KMS-11 (cell line): ENCODE measurements around the gene ITGAL.

Source experiments
- H2AFZ ChIP-seq: fragments of 200-600 bp; sonication (generic); 2 replicates; pipeline ENCODE4 v1.6.1; 2016; ENCODE audit warnings: antibody characterized with exemption, mixed run types, low read depth
- H3K27ac ChIP-seq: fragments of 200-600 bp; sonication (generic); 2 replicates; pipeline ENCODE4 v1.6.1; 2016; ENCODE audit warnings: mild to moderate bottlenecking, mixed run types
- H3K27me3 ChIP-seq: fragments of 200-600 bp; sonication (generic); 2 replicates; pipeline ENCODE4 v1.6.1; 2017; ENCODE audit warnings: mild to moderate bottlenecking, low read depth, mixed run types, moderate library complexity; ENCODE audit not compliant: insufficient read depth
- H3K36me3 ChIP-seq: fragments of 200-600 bp; sonication (generic); 2 replicates; pipeline ENCODE4 v1.6.1; 2017; ENCODE audit warnings: mild to moderate bottlenecking, mixed run types; ENCODE audit not compliant: insufficient read depth
- H3K4me1 ChIP-seq: fragments of 200-600 bp; sonication (generic); 2 replicates; pipeline ENCODE4 v1.6.1; 2016; ENCODE audit warnings: mild to moderate bottlenecking, low read depth, mixed run types; ENCODE audit not compliant: poor library complexity, severe bottlenecking
- H3K4me2 ChIP-seq: fragments of 200-600 bp; sonication (generic); 2 replicates; pipeline ENCODE4 v1.7.0; 2016; ENCODE audit warnings: mild to moderate bottlenecking, mixed run types
- H3K4me3 ChIP-seq: fragments of 200-600 bp; sonication (generic); IDR thresholded peaks from 2 replicates; pipeline ENCODE4 v1.6.1; 2017; ENCODE audit warnings: low read depth, low read length, mixed read lengths; ENCODE audit not compliant: insufficient read depth
- H3K79me2 ChIP-seq: fragments of 200-600 bp; sonication (generic); 2 replicates; pipeline ENCODE4 v1.6.1; 2016; ENCODE audit warnings: low read depth, mixed run types; ENCODE audit not compliant: insufficient read depth
- H3K9ac ChIP-seq: fragments of 200-600 bp; sonication (generic); 2 replicates; pipeline ENCODE4 v1.6.1; 2016; ENCODE audit warnings: mild to moderate bottlenecking, mixed run types
- H4K20me1 ChIP-seq: fragments of 200-600 bp; sonication (generic); 2 replicates; pipeline ENCODE4 v1.6.1; 2016; ENCODE audit warnings: mild to moderate bottlenecking, mixed run types; ENCODE audit not compliant: insufficient read depth
- CTCF ChIP-seq: fragments of 200-600 bp; sonication (generic); conservative IDR thresholded peaks from 2 replicates; pipeline ENCODE4 v1.6.1; 2017; ENCODE audit warnings: low read depth, mild to moderate bottlenecking, antibody characterized with exemption, low read length, moderate library complexity, mixed read lengths

ITGAL gene

GRCh38 chr16:30478766-30479478 is 6.4 kb downstream of the ITGAL start:
- Histone ChIP-seq H2AFZ (no peak overlapping the region), H3K9ac (no peak overlapping the region), H3K27ac (no peak overlapping the region), H3K27me3 (no peaks in the 10 kb centered on the region), H3K4me1 (no peaks in the 10 kb centered on the region), H3K36me3 (no peaks in the 10 kb centered on the region), H3K4me3 (no peak overlapping the region), H3K4me2 (no peak overlapping the region), H3K79me2 (no peaks in the 10 kb centered on the region), H4K20me1 (no peaks in the 10 kb centered on the region)
- no peak for TF ChIP-seq CTCF

- H3K27me3 ChIP-seq, result no peaks in the 10 kb centered on the region
- H3K36me3 ChIP-seq, result no peaks in the 10 kb centered on the region
- H3K4me2 ChIP-seq, result no peak overlapping the region
- no peaks in the 10 kb centered on the region for H3K79me2 ChIP-seq
- no peak overlapping the region for H3K27ac ChIP-seq
- H3K4me1 ChIP-seq, result no peaks in the 10 kb centered on the region
- no peak overlapping the region for H2AFZ ChIP-seq
- H3K9ac ChIP-seq, result no peak overlapping the region
- no peak overlapping the region for H3K4me3 ChIP-seq
- no peaks in the 10 kb centered on the region for H4K20me1 ChIP-seq
- TF ChIP-seq CTCF, result no peak
Measured at GRCh38 chr16:30481381-30481780, 8.8 kb downstream of the ITGAL start.

GRCh38 chr16:30482366-30482765 is 9.8 kb downstream of the ITGAL start:
- Histone ChIP-seq H2AFZ (no peak overlapping the region), H3K9ac (no peak overlapping the region), H3K4me1 (no peaks in the 10 kb centered on the region), H3K27ac (no peak overlapping the region), H3K4me3 (no peak overlapping the region), H3K27me3 (no peaks in the 10 kb centered on the region), H3K79me2 (no peaks in the 10 kb centered on the region), H3K36me3 (no peaks in the 10 kb centered on the region), H3K4me2 (no peak overlapping the region), H4K20me1 (no peaks in the 10 kb centered on the region)
- TF ChIP-seq CTCF, result no peak

GRCh38 chr16:30484887-30485286 is 12.3 kb downstream of the ITGAL start:
- no peak for TF ChIP-seq CTCF
- H3K79me2 ChIP-seq, result no peaks in the 10 kb centered on the region
- no peaks in the 10 kb centered on the region for H3K36me3 ChIP-seq
- H3K27ac ChIP-seq, result no peak overlapping the region
- H4K20me1 ChIP-seq, result no peaks in the 10 kb centered on the region
- no peak overlapping the region for H3K9ac ChIP-seq
- H3K4me2 ChIP-seq, result no peak overlapping the region
- H3K4me3 ChIP-seq, result no peak overlapping the region
- no peaks in the 10 kb centered on the region for H3K4me1 ChIP-seq
- H3K27me3 ChIP-seq, result no peaks in the 10 kb centered on the region
- H2AFZ ChIP-seq, result no peak overlapping the region
